Osteocyte (in vitro differentiated cells): Measurements from ENCODE around the gene GALNT2. TPM values are rescaled to one million over a fixed set of nuclear protein-coding genes. Genes with fewer than 3 reads are reported as not detected.

Experiments used
- DNase-seq: peaks from one replicate; pipeline ENCODE4 v3.0.0; 2021; ENCODE audit warnings: mixed read lengths; ENCODE audit not compliant: unreplicated experiment; ENCODE audit errors: extremely low spot score
- H3K27ac Mint-ChIP-seq: one replicate; pipeline ENCODE4 v1.8.0; 2021; ENCODE audit warnings: mild to moderate bottlenecking, mixed read lengths; ENCODE audit not compliant: unreplicated experiment
- H3K27me3 Mint-ChIP-seq: one replicate; pipeline ENCODE4 v1.8.0; 2021; ENCODE audit warnings: mixed read lengths; ENCODE audit not compliant: unreplicated experiment
- H3K36me3 Mint-ChIP-seq: one replicate; pipeline ENCODE4 v1.8.0; 2021; ENCODE audit warnings: mixed read lengths; ENCODE audit not compliant: unreplicated experiment
- H3K4me1 Mint-ChIP-seq: one replicate; pipeline ENCODE4 v1.8.0; 2021; ENCODE audit warnings: mixed read lengths; ENCODE audit not compliant: unreplicated experiment
- H3K4me3 Mint-ChIP-seq: one replicate; pipeline ENCODE4 v1.8.0; 2021; ENCODE audit warnings: mild to moderate bottlenecking, moderate library complexity, mixed read lengths; ENCODE audit not compliant: unreplicated experiment
- H3K9me3 Mint-ChIP-seq: one replicate; pipeline ENCODE4 v1.8.0; 2021; ENCODE audit warnings: mixed read lengths; ENCODE audit not compliant: unreplicated experiment
- total RNA-seq: library from RNA; stranded (reverse); gene quantifications from 2 replicates; pipeline ENCODE4 v1.2.1, GENCODE V29; 2021
- TF ChIP-seq, protein P1 (sequence below): fragments of 200-600 bp; sonication (generic); IDR thresholded peaks from 2 replicates; pipeline ENCODE4 v1.5.0; 2021; ENCODE audit warnings: antibody characterized with exemption, mild to moderate bottlenecking, moderate library complexity

Gene GALNT2
- total RNA-seq, 1 donor from 2014 or later, result 149 TPM

DNA sequence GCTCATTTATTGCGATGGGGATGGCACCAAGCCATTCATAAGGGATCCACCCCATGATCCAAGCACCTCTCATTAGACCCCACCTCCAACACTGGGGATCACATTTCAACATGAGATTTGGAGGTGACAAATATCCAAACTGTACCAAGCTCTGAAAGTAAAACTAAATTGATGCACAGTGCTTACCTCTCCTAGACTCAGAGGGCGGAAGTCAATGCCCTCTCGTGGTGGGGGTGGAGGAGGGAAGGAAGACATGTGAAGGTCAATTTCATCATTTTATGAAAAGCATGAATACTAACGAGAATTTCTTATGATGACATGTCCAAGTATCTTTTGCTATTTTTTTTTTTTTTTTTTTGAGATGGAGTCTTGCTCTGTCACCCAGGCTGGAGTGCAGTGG is 239.1 kb downstream of the GALNT2 start:
- no peaks in the 10 kb centered on the region for H3K9me3 Mint-ChIP-seq
- H3K27me3 Mint-ChIP-seq, result peaks cover 7% of the 10 kb centered on the region
- no peak overlapping the region for H3K27ac Mint-ChIP-seq
- H3K4me3 Mint-ChIP-seq, result no peak overlapping the region
- peaks cover 3% of the 10 kb centered on the region for H3K4me1 Mint-ChIP-seq
- H3K36me3 Mint-ChIP-seq, result no peaks in the 10 kb centered on the region
- TF ChIP-seq, protein P1, sequence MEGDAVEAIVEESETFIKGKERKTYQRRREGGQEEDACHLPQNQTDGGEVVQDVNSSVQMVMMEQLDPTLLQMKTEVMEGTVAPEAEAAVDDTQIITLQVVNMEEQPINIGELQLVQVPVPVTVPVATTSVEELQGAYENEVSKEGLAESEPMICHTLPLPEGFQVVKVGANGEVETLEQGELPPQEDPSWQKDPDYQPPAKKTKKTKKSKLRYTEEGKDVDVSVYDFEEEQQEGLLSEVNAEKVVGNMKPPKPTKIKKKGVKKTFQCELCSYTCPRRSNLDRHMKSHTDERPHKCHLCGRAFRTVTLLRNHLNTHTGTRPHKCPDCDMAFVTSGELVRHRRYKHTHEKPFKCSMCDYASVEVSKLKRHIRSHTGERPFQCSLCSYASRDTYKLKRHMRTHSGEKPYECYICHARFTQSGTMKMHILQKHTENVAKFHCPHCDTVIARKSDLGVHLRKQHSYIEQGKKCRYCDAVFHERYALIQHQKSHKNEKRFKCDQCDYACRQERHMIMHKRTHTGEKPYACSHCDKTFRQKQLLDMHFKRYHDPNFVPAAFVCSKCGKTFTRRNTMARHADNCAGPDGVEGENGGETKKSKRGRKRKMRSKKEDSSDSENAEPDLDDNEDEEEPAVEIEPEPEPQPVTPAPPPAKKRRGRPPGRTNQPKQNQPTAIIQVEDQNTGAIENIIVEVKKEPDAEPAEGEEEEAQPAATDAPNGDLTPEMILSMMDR, result no peak
- no peak for DNase-seq

GRCh38 chr1:230307213-230307612 is 240.2 kb downstream of the GALNT2 start:
- no peak for DNase-seq
- H3K9me3 Mint-ChIP-seq, result no peaks in the 10 kb centered on the region
- peaks cover 3% of the 10 kb centered on the region for H3K4me1 Mint-ChIP-seq
- no peak overlapping the region for H3K27ac Mint-ChIP-seq
- H3K4me3 Mint-ChIP-seq, result no peak overlapping the region
- TF ChIP-seq, protein P1, result no peak
- H3K36me3 Mint-ChIP-seq, result no peaks in the 10 kb centered on the region
- H3K27me3 Mint-ChIP-seq, result peaks cover 11% of the 10 kb centered on the region

- Mint-ChIP-seq H3K36me3 (no peaks in the 10 kb centered on the region), H3K4me3 (no peak overlapping the region), H3K27me3 (peaks cover 12% of the 10 kb centered on the region), H3K9me3 (no peaks in the 10 kb centered on the region), H3K27ac (no peak overlapping the region), H3K4me1 (peaks cover 3% of the 10 kb centered on the region)
- DNase-seq, result no peak
- TF ChIP-seq, protein P1, result no peak
Observed at GRCh38 chr1:230308039-230308438, 241.0 kb downstream of the GALNT2 start.

DNA sequence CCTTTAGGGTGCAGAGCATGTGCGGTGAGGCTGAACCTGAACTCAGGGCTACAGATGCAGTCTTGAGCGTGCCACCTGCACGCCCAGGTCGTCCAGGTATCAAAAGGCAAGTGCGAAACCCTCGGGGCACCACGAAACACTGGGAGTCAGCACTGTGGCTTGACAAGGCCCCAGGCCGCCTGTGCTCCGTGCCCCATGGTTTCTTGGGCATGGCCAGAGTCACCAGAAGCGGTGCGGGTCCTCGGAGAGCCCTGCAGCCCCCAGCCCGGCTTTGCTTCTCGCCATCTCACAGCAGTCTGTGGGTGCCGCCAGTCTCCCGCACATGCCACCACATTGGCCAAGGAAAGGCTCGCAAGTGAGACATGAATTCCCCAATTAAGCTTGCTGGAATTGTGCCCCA is 241.8 kb downstream of the GALNT2 start:
- no peak overlapping the region for H3K27ac Mint-ChIP-seq
- peaks cover 13% of the 10 kb centered on the region for H3K27me3 Mint-ChIP-seq
- no peak overlapping the region for H3K4me3 Mint-ChIP-seq
- TF ChIP-seq, protein P1, result no peak
- peaks cover 6% of the 10 kb centered on the region for H3K4me1 Mint-ChIP-seq
- no peaks in the 10 kb centered on the region for H3K9me3 Mint-ChIP-seq
- H3K36me3 Mint-ChIP-seq, result no peaks in the 10 kb centered on the region
- DNase-seq, result no peak

- H3K4me1 Mint-ChIP-seq, result peaks cover 6% of the 10 kb centered on the region
- no peaks in the 10 kb centered on the region for H3K9me3 Mint-ChIP-seq
- H3K27me3 Mint-ChIP-seq, result peaks cover 19% of the 10 kb centered on the region
- H3K4me3 Mint-ChIP-seq, result no peak overlapping the region
- H3K27ac Mint-ChIP-seq, result no peak overlapping the region
- no peak for DNase-seq
- TF ChIP-seq, protein P1, result no peak
- H3K36me3 Mint-ChIP-seq, result no peaks in the 10 kb centered on the region
Observed at GRCh38 chr1:230309646-230310177, 242.7 kb downstream of the GALNT2 start.
